DND-41 (cell line): ENCODE data around the gene CHERP.

Source experiments
- ATAC-seq: fragments of 200-7000 bp; cut with Tn5 transposase; 3 replicates; pipeline ENCODE4 v1.9.1; 2021; ENCODE audit warnings: low read depth; ENCODE audit not compliant: insufficient read depth
- DNase-seq: peaks from one replicate; pipeline ENCODE4 v3.0.0-alpha.2; 2020
- H2AFZ ChIP-seq: 2 replicates; pipeline ENCODE4 v1.6.0; 2012; ENCODE audit warnings: low read depth, low read length
- H3K27ac ChIP-seq: 2 replicates; pipeline ENCODE4 v1.5.1; 2012; ENCODE audit warnings: low read length, inconsistent platforms
- H3K27me3 ChIP-seq: fragments of 200-600 bp; sonication (generic); 2 replicates; pipeline ENCODE4 v1.6.0; 2012; ENCODE audit warnings: low read length, mild to moderate bottlenecking, inconsistent platforms; ENCODE audit not compliant: insufficient read depth, poor library complexity
- H3K36me3 ChIP-seq: 2 replicates; pipeline ENCODE4 v1.5.1; 2012; ENCODE audit warnings: low read length, inconsistent platforms; ENCODE audit not compliant: insufficient read depth
- H3K4me1 ChIP-seq: 2 replicates; pipeline ENCODE4 v1.5.1; 2012; ENCODE audit warnings: mild to moderate bottlenecking, low read length; ENCODE audit not compliant: insufficient read depth
- H3K4me2 ChIP-seq: 2 replicates; pipeline ENCODE4 v1.6.0; 2012; ENCODE audit warnings: mild to moderate bottlenecking, moderate library complexity, low read length, inconsistent platforms; ENCODE audit not compliant: insufficient read depth
- H3K4me3 ChIP-seq, 2 experiments: fragments of 200-600 bp in 1 of 2; shearing (Covaris generic) in 1 of 2; 2 replicates each; pipeline ENCODE4 v1.5.1; 2012 to 2016; ENCODE audit warnings: inconsistent platforms in 2 of 2, low read length in 2 of 2, mild to moderate bottlenecking in 2 of 2, low read depth in 1 of 2, moderate library complexity in 1 of 2
- H3K79me2 ChIP-seq: 2 replicates; pipeline ENCODE4 v1.6.0; 2012; ENCODE audit warnings: low read length, inconsistent platforms; ENCODE audit not compliant: insufficient read depth
- H3K9ac ChIP-seq: 2 replicates; pipeline ENCODE4 v1.6.0; 2012; ENCODE audit warnings: low read depth, mild to moderate bottlenecking, inconsistent platforms, low read length, moderate library complexity
- H3K9me3 ChIP-seq: 2 replicates; pipeline ENCODE4 v1.5.1; 2012; ENCODE audit warnings: low read length, moderate library complexity, mild to moderate bottlenecking, inconsistent platforms; ENCODE audit not compliant: insufficient read depth, severe bottlenecking
- H4K20me1 ChIP-seq: 2 replicates; pipeline ENCODE4 v1.6.0; 2012; ENCODE audit warnings: low read length; ENCODE audit not compliant: insufficient read depth
- CTCF ChIP-seq: IDR thresholded peaks from 2 replicates; pipeline ENCODE4 v1.5.1; 2012; ENCODE audit warnings: borderline replicate concordance, low read length, moderate library complexity, mild to moderate bottlenecking; ENCODE audit not compliant: poor library complexity, severe bottlenecking; ENCODE audit errors: extremely low read depth
- EZH2 ChIP-seq: IDR thresholded peaks from 3 replicates; pipeline ENCODE4 v1.6.1; 2012; ENCODE audit warnings: borderline replicate concordance, low read depth, mild to moderate bottlenecking, moderate library complexity, low read length, inconsistent platforms; ENCODE audit not compliant: severe bottlenecking

CHERP gene

GRCh38 chr19:16581145-16581970, 39.1 kb upstream of the CHERP start:
- H3K4me2 ChIP-seq: no peak overlapping the region
- DNase-seq: no peak
- no peak overlapping the region for H3K9ac ChIP-seq
- H3K79me2 ChIP-seq: peaks cover 95% of the 10 kb centered on the region
- H3K36me3 ChIP-seq: peaks cover 55% of the 10 kb centered on the region
- H3K4me3 ChIP-seq: no peak overlapping the region
- H2AFZ ChIP-seq: no peak overlapping the region
- H3K9me3 ChIP-seq: no peaks in the 10 kb centered on the region
- H4K20me1 ChIP-seq: peaks cover 84% of the 10 kb centered on the region
- H3K27ac ChIP-seq: 0 out of 2 replicates have a peak overlapping the region, but pooled peaks have one; percentile 6
- TF ChIP-seq EZH2: no peak
- no peak for TF ChIP-seq CTCF
- no peak for ATAC-seq
- H3K27me3 ChIP-seq: no peaks in the 10 kb centered on the region
- peaks cover 35% of the 10 kb centered on the region for H3K4me1 ChIP-seq

GRCh38 chr19:16579381-16579780, 37.1 kb upstream of the CHERP start:
- Histone ChIP-seq H3K4me3 (no peak overlapping the region), H3K79me2 (peaks cover 95% of the 10 kb centered on the region), H3K9me3 (no peaks in the 10 kb centered on the region), H3K4me1 (peaks cover 27% of the 10 kb centered on the region), H3K27me3 (no peaks in the 10 kb centered on the region), H2AFZ (no peak overlapping the region), H3K4me2 (no peak overlapping the region), H3K9ac (no peak overlapping the region), H3K36me3 (peaks cover 75% of the 10 kb centered on the region), H3K27ac (no peak overlapping the region), H4K20me1 (peaks cover 86% of the 10 kb centered on the region)
- TF ChIP-seq CTCF (no peak), EZH2 (no peak)
- DNase-seq (no peak), ATAC-seq (no peak)

- H3K27me3 ChIP-seq: no peaks in the 10 kb centered on the region
- no peak overlapping the region for H3K27ac ChIP-seq
- H3K36me3 ChIP-seq: peaks cover 89% of the 10 kb centered on the region
- peaks cover 89% of the 10 kb centered on the region for H4K20me1 ChIP-seq
- peaks cover 100% of the 10 kb centered on the region for H3K79me2 ChIP-seq
- no peak for TF ChIP-seq CTCF
- TF ChIP-seq EZH2: no peak
- no peak overlapping the region for H3K4me3 ChIP-seq
- DNase-seq (no peak), ATAC-seq (no peak)
- peaks cover 30% of the 10 kb centered on the region for H3K4me1 ChIP-seq
- H2AFZ ChIP-seq: no peak overlapping the region
- H3K4me2 ChIP-seq: no peak overlapping the region
- no peak overlapping the region for H3K9ac ChIP-seq
- no peaks in the 10 kb centered on the region for H3K9me3 ChIP-seq
These were observed 35.3 kb upstream of the CHERP start for GRCh38 chr19:16577531-16577985.
